Transverse colon (tissue), 4 donors: Measurements from ENCODE around the gene TOP2A.
A peak's percentile ranks its signal among the peaks of the same experiment; 100 is the strongest.

Experiments
- EP300 ChIP-seq: sonication (generic); formaldehyde crosslinking; IDR thresholded peaks from one replicate; pipeline ENCODE4 v1.6.1; 2017; ENCODE audit warnings: antibody characterized with exemption, low read depth
- POLR2A ChIP-seq: fragments of 450-650 bp; IDR thresholded peaks from one replicate; pipeline ENCODE4 v1.6.1; 2016; ENCODE audit warnings: antibody characterized with exemption, mild to moderate bottlenecking, moderate library complexity
- POLR2AphosphoS5 ChIP-seq, 3 donors: sonication (generic); formaldehyde crosslinking; IDR thresholded peaks; one replicate each; pipeline ENCODE4 v1.6.1; 2016; ENCODE audit warnings: antibody characterized with exemption in 3 of 3
- TF ChIP-seq, protein P1 (sequence below), 5 experiments: fragments of 200-600 bp in 3 of 5; fragments of 450-650 bp in 2 of 5; sonication (generic) in 3 of 5; IDR thresholded peaks; 1 replicate in 2 of 5; 2 replicates in 3 of 5; pipeline ENCODE4 v1.5.1; 2016 to 2017; ENCODE audit warnings: antibody characterized with exemption in 5 of 5, inconsistent platforms in 3 of 5, mild to moderate bottlenecking in 2 of 5, moderate library complexity in 1 of 5

DNA sequence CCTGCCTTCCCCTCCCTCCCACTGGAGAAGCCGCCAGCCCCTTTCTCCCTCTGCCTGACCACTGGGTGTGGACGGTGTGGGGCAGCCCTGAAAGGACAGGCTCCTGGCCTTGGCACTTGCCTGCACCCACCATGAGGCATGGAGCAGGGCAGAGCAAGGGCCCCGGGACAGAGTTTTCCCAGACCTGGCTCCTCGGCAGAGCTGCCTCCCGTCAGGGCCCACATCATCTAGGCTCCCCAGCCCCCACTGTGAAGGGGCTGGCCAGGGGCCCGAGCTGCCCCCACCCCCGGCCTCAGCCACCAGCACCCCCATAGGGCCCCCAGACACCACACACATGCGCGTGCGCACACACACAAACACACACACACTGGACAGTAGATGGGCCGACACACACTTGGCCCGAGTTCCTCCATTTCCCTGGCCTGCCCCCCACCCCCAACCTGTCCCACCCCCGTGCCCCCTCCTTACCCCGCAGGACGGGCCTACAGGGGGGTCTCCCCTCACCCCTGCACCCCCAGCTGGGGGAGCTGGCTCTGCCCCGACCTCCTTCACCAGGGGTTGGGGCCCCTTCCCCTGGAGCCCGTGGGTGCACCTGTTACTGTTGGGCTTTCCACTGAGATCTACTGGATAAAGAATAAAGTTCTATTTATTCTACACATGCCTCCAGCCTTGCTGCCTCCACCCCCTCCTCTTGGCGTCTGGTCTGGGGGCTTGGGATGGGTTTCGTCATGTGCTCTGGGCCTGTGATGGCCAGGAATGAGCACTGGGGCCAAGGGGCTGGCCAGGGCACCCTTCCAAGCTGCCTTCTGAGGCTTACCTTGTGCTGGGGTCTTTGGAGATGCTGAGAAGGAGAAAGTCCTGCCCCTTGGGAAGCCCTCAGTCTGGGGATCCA, 60.5 kb downstream of the TOP2A start:
- TF ChIP-seq, protein P1, sequence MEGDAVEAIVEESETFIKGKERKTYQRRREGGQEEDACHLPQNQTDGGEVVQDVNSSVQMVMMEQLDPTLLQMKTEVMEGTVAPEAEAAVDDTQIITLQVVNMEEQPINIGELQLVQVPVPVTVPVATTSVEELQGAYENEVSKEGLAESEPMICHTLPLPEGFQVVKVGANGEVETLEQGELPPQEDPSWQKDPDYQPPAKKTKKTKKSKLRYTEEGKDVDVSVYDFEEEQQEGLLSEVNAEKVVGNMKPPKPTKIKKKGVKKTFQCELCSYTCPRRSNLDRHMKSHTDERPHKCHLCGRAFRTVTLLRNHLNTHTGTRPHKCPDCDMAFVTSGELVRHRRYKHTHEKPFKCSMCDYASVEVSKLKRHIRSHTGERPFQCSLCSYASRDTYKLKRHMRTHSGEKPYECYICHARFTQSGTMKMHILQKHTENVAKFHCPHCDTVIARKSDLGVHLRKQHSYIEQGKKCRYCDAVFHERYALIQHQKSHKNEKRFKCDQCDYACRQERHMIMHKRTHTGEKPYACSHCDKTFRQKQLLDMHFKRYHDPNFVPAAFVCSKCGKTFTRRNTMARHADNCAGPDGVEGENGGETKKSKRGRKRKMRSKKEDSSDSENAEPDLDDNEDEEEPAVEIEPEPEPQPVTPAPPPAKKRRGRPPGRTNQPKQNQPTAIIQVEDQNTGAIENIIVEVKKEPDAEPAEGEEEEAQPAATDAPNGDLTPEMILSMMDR (IDR thresholded peaks at IDR 0.05): no peak
- TF ChIP-seq EP300 (no peak), POLR2AphosphoS5 (IDR thresholded peaks at IDR 0.05) (peak in 1 of 3 donors; percentile 20), POLR2A (no peak)
